ENCODE results near the gene SPEM3.
"Not testable (repeated sequence)": the region's sequence is repeated elsewhere in the genome, so short reads cannot be mapped to it uniquely, and the experiment has no call there.

SPEM3 gene

DNA sequence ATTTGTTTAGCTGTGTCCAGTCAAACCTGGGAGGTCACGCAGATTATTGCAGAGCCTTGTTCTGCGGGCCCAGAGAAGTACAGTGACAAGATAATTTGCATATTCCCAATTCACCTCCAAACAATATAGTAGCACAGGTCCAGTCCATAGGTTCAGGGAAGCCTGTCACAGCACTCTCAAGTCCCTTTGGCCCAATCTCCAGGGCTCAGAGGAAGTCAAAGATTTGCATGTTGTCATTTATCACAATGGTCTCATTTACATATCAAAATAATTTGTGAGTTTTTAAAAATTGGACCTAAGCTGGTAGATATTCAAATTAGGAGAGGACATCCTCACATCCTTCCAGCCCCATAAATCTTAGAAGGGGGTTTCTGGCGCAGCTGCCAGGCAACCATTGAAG, 38.8 kb downstream of the SPEM3 start:
- TF ChIP-seq, protein P1, sequence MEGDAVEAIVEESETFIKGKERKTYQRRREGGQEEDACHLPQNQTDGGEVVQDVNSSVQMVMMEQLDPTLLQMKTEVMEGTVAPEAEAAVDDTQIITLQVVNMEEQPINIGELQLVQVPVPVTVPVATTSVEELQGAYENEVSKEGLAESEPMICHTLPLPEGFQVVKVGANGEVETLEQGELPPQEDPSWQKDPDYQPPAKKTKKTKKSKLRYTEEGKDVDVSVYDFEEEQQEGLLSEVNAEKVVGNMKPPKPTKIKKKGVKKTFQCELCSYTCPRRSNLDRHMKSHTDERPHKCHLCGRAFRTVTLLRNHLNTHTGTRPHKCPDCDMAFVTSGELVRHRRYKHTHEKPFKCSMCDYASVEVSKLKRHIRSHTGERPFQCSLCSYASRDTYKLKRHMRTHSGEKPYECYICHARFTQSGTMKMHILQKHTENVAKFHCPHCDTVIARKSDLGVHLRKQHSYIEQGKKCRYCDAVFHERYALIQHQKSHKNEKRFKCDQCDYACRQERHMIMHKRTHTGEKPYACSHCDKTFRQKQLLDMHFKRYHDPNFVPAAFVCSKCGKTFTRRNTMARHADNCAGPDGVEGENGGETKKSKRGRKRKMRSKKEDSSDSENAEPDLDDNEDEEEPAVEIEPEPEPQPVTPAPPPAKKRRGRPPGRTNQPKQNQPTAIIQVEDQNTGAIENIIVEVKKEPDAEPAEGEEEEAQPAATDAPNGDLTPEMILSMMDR (IDR thresholded peaks at IDR 0.05; ENCODE audit: low read depth, low read length, missing control alignments) = no peak
- DNase-seq (ENCODE audit: low read depth) = no peak
- in situ Hi-C loops (cut with HindIII; ENCODE audit: low sequenced_read_pairs) = no loop called here
- H3K4me3 ChIP-seq (ENCODE audit: low read depth, low read length) = no peak overlapping the region

DNA sequence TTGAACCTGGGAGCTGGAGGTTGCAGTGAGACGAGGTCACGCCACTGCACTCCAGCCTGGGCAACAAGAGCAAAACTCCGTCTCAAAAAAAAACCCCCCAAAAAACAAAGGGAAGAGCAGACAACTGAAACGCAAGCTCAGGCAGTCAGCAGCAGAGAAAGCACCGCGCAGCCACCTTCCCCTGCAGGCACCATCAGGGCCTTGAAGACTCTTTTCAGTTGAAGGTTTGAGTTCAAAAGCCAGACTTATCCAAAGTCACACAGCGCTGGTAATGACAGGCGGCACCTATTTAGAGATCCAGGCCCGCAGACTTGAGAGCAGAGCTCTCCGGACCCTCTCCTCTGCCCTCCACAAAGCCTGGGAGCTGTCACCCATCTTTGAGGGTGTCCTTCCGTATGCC, 39.6 kb downstream of the SPEM3 start:
- TF ChIP-seq, protein P1 (IDR thresholded peaks at IDR 0.05; ENCODE audit: low read depth, low read length, missing control alignments) = no peak
- in situ Hi-C loops (cut with HindIII; ENCODE audit: low sequenced_read_pairs) = no loop called here
- no peak overlapping the region for H3K4me3 ChIP-seq (ENCODE audit: low read depth, low read length)
- no peak for DNase-seq (ENCODE audit: low read depth)

- no peak for DNase-seq (ENCODE audit: low read depth)
- no peak overlapping the region for H3K4me3 ChIP-seq (ENCODE audit: low read depth, low read length)
- in situ Hi-C loops (cut with HindIII; ENCODE audit: low sequenced_read_pairs) = no loop called here
- TF ChIP-seq, protein P1 (IDR thresholded peaks at IDR 0.05; ENCODE audit: low read depth, low read length, missing control alignments) = no peak
Observed at GRCh38 chr17:7468804-7469389, 40.2 kb downstream of the SPEM3 start.

GRCh38 chr17:7469843-7470242, 41.2 kb downstream of the SPEM3 start:
- H3K4me3 ChIP-seq (ENCODE audit: low read depth, low read length); DNase-seq (ENCODE audit: low read depth); in situ Hi-C loops (cut with HindIII; ENCODE audit: low sequenced_read_pairs): not testable (repeated sequence)

- DNase-seq (ENCODE audit: low read depth); in situ Hi-C loops (cut with HindIII; ENCODE audit: low sequenced_read_pairs); H3K4me3 ChIP-seq (ENCODE audit: low read depth, low read length): not testable (repeated sequence)
Observed at GRCh38 chr17:7470457-7470973, 41.9 kb downstream of the SPEM3 start.

- in situ Hi-C loops (cut with HindIII; ENCODE audit: low sequenced_read_pairs) = no loop called here
- no peak for DNase-seq (ENCODE audit: low read depth)
- H3K4me3 ChIP-seq (ENCODE audit: low read depth, low read length) = no peak overlapping the region
- TF ChIP-seq, protein P1 (IDR thresholded peaks at IDR 0.05; ENCODE audit: low read depth, low read length, missing control alignments) = no peak
Observed at GRCh38 chr17:7471729-7472128, 43.1 kb downstream of the SPEM3 start.

GRCh38 chr17:7474767-7475166, 46.1 kb downstream of the SPEM3 start:
- not testable (repeated sequence) for DNase-seq (ENCODE audit: low read depth); H3K4me3 ChIP-seq (ENCODE audit: low read depth, low read length)
- in situ Hi-C loops (cut with HindIII; ENCODE audit: low sequenced_read_pairs) = loop anchor here (5.0 kb wide), 3 partner anchors 42 to 87 kb away; no protein-coding TSS in a partner anchor

GRCh38 chr17:7475764-7476422, 47.2 kb downstream of the SPEM3 start:
- DNase-seq (ENCODE audit: low read depth) = no peak
- in situ Hi-C loops (cut with HindIII; ENCODE audit: low sequenced_read_pairs) = loop anchor here (5.0 kb wide), 3 partner anchors 44 to 89 kb away; no protein-coding TSS in a partner anchor
- no peak overlapping the region for H3K4me3 ChIP-seq (ENCODE audit: low read depth, low read length)
- TF ChIP-seq, protein P1 (IDR thresholded peaks at IDR 0.05; ENCODE audit: low read depth, low read length, missing control alignments) = no peak

All from astrocyte of the cerebellum (primary cell).